K562 (cell line): ENCODE data around the gene ERAL1.
"Not testable (repeated sequence)": the region's sequence is repeated elsewhere in the genome, so short reads cannot be mapped to it uniquely, and the experiment has no call there.

Experiments
- CEBPB ChIP-seq: fragments of 450-650 bp; IDR thresholded peaks from 2 replicates; pipeline ENCODE4 v1.6.1; 2016; ENCODE audit warnings: missing genetic modification characterization, missing compliant biosample characterization
- EP300 ChIP-seq: IDR thresholded peaks from 2 replicates; pipeline ENCODE4 v1.6.1; 2012; ENCODE audit warnings: low read length, improper control_type of control experiment
- NCOR1 ChIP-seq: fragments of 450-650 bp; IDR thresholded peaks from 2 replicates; pipeline ENCODE4 v1.6.1; 2016; ENCODE audit warnings: mild to moderate bottlenecking, moderate library complexity
- REST ChIP-seq, 2 experiments: fragments of 450-650 bp; formaldehyde crosslinking in 1 of 2; IDR thresholded peaks; 2 replicates each; pipeline versions ENCODE4 v1.4.0 to v1.6.1; 2014 to 2020; ENCODE audit warnings: mild to moderate bottlenecking in 2 of 2, borderline replicate concordance in 1 of 2, low read depth in 1 of 2
- TF ChIP-seq, protein P1 (sequence below), 3 experiments: IDR thresholded peaks in 2 of 3; conservative IDR thresholded peaks in 1 of 3; 2 replicates each; pipeline ENCODE4 v1.5.1; 2011 to 2012; ENCODE audit warnings: low read length in 3 of 3, mild to moderate bottlenecking in 3 of 3, control low read depth in 2 of 3, improper control_type of control experiment in 1 of 3, inconsistent platforms in 1 of 3, low read depth in 1 of 3, mixed read lengths in 1 of 3, moderate library complexity in 1 of 3; ENCODE audit not compliant: insufficient read depth in 2 of 3

GRCh38 chr17:28903546-28903841 lies 48.7 kb downstream of the ERAL1 start:
- not testable (repeated sequence) for TF ChIP-seq EP300; CEBPB; NCOR1; REST (IDR thresholded peaks at IDR 0.05; ENCODE audit: borderline replicate concordance); REST (CRISPR knock-in tag; IDR thresholded peaks at IDR 0.05; ENCODE audit: low read depth)
- TF ChIP-seq, protein P1, sequence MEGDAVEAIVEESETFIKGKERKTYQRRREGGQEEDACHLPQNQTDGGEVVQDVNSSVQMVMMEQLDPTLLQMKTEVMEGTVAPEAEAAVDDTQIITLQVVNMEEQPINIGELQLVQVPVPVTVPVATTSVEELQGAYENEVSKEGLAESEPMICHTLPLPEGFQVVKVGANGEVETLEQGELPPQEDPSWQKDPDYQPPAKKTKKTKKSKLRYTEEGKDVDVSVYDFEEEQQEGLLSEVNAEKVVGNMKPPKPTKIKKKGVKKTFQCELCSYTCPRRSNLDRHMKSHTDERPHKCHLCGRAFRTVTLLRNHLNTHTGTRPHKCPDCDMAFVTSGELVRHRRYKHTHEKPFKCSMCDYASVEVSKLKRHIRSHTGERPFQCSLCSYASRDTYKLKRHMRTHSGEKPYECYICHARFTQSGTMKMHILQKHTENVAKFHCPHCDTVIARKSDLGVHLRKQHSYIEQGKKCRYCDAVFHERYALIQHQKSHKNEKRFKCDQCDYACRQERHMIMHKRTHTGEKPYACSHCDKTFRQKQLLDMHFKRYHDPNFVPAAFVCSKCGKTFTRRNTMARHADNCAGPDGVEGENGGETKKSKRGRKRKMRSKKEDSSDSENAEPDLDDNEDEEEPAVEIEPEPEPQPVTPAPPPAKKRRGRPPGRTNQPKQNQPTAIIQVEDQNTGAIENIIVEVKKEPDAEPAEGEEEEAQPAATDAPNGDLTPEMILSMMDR (IDR thresholded peaks at IDR 0.05 in 2 of 3, conservative IDR thresholded peaks at IDR 0.05 in 1 of 3; ENCODE audit: insufficient read depth in 2 of 3, low read depth in 1 of 3, low read length in 3 of 3) = not testable (repeated sequence)
